Skin of body (tissue), 2 donors: Measurements from ENCODE around the gene NKAPD1. TPM values are rescaled to one million over a fixed set of nuclear protein-coding genes. Genes with fewer than 3 reads are reported as not detected.
A peak's percentile ranks its signal among the peaks of the same experiment; 100 is the strongest.
"Not testable (repeated sequence)": the region's sequence is repeated elsewhere in the genome, so short reads cannot be mapped to it uniquely, and the experiment has no call there.

ENCODE experiments used
- DNase-seq: peaks from one replicate; lab custom pipeline; 2025; lab: John Stamatoyannopoulos, UW
- total RNA-seq: library from RNA; depleted of rRNA; stranded (reverse); fragments of >200 nt; gene quantifications from one replicate; pipeline ENCODE4 v1.2.3, GENCODE V29; 2014

The NKAPD1 gene
- 20.3 TPM for total RNA-seq

GRCh38 chr11:112073941-112074811 is at the start of gene NKAPD1, which contains the start of gene PIH1D2:
Gene NKAPD1 (plus strand): TSS chr11:112074299. CDS start chr11:112075575, 1,276 bp downstream.
Gene PIH1D2 (minus strand): TSS chr11:112074017. CDS start chr11:112073174, 843 bp downstream.
- peak; percentile 89 for DNase-seq

- peak; percentile 75 for DNase-seq
These were observed 49.1 kb upstream of the NKAPD1 start, which contains the start of gene DLAT for GRCh38 chr11:112024773-112025678. Gene DLAT (plus strand): TSS chr11:112025408. CDS start chr11:112025473, 65 bp downstream.

GRCh38 chr11:112025707-112026106 is 48.4 kb upstream of the NKAPD1 start:
- no peak for DNase-seq

- DNase-seq = not testable (repeated sequence)
These were observed 47.2 kb upstream of the NKAPD1 start for GRCh38 chr11:112026784-112027410.

GRCh38 chr11:112029460-112029859 is 44.6 kb upstream of the NKAPD1 start:
- DNase-seq = no peak

GRCh38 chr11:112033902-112034301 is 40.2 kb upstream of the NKAPD1 start:
- no peak for DNase-seq

GRCh38 chr11:112037527-112037926 is 36.6 kb upstream of the NKAPD1 start:
- no peak for DNase-seq

GRCh38 chr11:112042161-112042960 is 31.7 kb upstream of the NKAPD1 start:
- no peak for DNase-seq

GRCh38 chr11:112042961-112043304 is 31.2 kb upstream of the NKAPD1 start:
- no peak for DNase-seq

- no peak for DNase-seq
These were observed 29.1 kb upstream of the NKAPD1 start for GRCh38 chr11:112044961-112045360.

- not testable (repeated sequence) for DNase-seq
These were observed 27.5 kb upstream of the NKAPD1 start for GRCh38 chr11:112046647-112047046.

- not testable (repeated sequence) for DNase-seq
These were observed 25.8 kb upstream of the NKAPD1 start for GRCh38 chr11:112048256-112048655.

GRCh38 chr11:112049777-112050176 is 24.3 kb upstream of the NKAPD1 start:
- no peak for DNase-seq

- DNase-seq = no peak
These were observed 23.4 kb upstream of the NKAPD1 start for GRCh38 chr11:112050721-112051120.

GRCh38 chr11:112051768-112052167 is 22.3 kb upstream of the NKAPD1 start:
- no peak for DNase-seq

- no peak for DNase-seq
These were observed 16.9 kb upstream of the NKAPD1 start for GRCh38 chr11:112057170-112057569.

- no peak for DNase-seq
These were observed 16.0 kb upstream of the NKAPD1 start for GRCh38 chr11:112058103-112058502.

GRCh38 chr11:112062923-112063322 is 11.2 kb upstream of the NKAPD1 start:
- DNase-seq = no peak

- no peak for DNase-seq
These were observed 8.6 kb downstream of the NKAPD1 start for GRCh38 chr11:112082729-112083128.

GRCh38 chr11:112085822-112086421 is 11.8 kb downstream of the NKAPD1 start:
- no peak for DNase-seq
